GM04503 (cell line): ENCODE data around the gene NPAS3.

ENCODE experiments used
- DNase-seq: peaks from one replicate; pipeline ENCODE4 v3.0.0-alpha.2; 2012; ENCODE audit warnings: low read depth

The NPAS3 gene

GRCh38 chr14:33560718-33561431, 622.2 kb downstream of the NPAS3 start:
- no peak for DNase-seq

DNA sequence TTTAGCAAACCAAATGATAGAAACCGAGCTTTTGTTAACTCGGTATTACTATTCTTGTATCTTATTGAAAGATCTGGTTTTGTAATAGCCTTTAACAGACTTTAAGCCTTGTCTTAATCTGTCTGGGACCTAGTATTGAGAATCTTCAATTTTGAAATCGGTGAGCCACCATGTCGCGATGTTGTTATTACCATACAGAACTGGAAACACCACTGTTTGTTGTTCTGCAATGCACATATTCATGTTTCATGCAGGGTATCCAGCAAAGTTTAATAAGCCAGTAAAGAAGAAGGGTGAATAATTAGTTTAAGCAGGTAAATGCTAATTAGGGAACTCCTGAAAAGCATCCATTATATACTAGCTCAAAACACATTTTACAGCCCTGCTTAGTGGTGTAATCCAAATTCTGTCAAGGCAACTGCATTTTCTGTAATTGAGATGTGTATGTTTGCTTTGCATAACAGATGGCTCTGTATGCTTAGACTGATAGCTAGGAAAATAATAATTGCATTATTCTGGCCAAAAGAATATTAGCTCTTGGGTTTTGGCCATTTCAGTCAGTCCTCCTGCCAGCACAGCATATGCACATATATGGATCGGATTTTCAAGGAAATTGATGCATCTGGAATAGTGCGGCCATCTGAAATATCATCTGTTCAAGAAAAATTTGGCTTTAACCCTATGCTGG, 623.0 kb downstream of the NPAS3 start:
- DNase-seq, result no peak

DNA sequence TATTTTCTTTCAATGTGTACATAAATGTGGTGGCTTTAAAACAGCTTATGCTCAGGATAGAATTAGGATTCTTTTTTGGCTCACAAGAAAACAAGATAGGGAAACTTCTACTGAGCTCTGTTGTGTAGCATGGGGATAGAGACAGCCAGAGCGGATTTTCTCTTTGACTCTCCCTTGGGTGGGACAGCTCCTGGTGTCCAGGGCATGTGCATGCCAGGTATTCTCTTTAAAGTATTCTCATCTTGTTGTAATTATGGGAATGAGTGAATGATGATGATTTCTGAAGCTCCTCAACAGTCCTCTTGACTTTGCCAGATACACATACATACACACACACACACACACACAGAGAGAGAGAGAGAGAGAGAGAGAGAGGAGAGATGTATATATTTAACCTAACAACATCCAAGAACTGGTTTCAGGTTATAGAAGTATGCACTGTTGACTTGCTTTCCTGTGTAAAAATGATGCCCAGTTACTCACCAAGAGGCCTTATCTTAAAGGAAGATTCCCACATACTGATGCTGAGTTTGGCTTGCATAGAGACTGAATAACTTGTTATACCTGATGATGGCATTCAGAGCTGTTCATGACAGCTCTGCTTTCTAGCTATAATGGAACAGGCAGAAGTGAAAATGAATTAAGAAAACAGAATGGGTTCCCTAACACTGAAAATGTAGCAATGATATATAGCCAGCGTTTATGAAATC, 624.7 kb downstream of the NPAS3 start:
- no peak for DNase-seq

- DNase-seq, result no peak
Observed at GRCh38 chr14:33563901-33564197, 625.2 kb downstream of the NPAS3 start.

DNA sequence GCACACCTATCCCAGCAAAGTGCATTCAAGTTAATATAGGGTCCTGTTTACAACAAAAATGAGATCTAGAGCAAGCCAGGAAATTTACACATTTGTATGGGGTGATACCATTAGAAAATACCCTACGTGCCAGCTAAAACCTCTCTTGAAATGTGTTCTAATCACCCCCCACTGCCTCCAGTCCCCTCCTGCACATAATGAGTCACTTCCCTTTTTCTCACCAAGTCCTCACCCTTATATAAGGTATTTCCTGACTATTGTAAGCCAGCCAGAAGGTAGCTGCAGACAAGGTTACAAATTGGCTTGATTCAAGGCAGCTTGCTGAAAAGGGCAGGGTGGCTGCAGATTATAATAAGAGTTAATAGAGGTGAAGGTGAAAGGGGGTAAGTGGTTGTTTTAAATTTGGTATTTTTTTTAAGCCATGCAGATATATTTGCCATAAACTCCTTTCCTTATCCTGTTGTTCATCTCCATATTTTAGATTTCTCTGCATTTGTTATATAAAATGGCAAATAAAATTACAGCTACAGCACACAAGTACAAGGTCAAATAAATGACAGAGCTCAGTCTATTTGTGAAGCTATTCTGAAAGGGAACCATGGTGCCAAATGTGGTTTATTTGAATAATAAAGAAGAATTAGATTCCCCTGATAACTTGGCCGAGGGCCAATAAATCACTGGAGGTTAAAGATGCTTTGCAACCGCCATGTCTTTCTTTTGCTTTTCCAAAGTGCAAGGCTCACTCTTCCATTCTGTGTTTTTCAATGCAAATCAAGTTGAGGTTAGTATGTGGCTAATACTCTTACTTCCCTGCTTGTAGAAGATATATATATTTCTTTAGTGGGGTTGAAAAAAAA, 626.3 kb downstream of the NPAS3 start:
- DNase-seq, result peak; percentile 11

- no peak for DNase-seq
Observed at GRCh38 chr14:33566082-33566481, 627.4 kb downstream of the NPAS3 start.

DNA sequence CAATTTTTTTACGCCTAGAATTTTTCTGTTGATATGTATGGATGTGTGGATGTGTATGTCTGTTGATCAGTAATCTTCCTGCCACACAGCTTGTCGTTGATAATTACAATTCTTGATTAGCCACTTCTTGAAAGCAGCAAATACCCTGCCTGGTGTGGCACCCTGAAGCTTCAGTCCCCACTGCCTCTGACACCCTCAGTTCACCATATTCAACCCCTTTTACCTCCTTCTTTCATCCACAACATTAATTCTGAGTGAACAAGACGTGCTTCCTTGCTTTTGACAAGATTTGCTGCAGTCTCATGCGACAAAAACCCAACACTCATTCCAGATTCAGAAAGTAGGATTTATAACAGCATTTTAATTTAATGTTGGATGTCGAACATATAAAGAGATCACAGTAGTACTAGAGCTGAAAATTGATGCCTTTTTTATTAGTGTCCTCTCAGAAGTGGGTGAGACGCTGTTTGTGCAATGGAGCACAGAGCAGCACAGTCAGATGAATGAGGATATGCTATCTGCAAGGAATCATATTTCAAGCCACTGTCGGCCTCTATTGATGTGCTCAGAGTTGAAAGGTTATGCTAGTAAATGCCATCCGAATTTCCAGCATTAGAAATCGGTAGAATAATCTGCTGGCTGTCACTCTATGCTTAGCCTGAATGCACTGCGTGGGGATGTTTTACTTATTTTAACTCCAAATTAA, 628.5 kb downstream of the NPAS3 start:
- no peak for DNase-seq

GRCh38 chr14:33567731-33568130, 629.1 kb downstream of the NPAS3 start:
- DNase-seq, result no peak

DNA sequence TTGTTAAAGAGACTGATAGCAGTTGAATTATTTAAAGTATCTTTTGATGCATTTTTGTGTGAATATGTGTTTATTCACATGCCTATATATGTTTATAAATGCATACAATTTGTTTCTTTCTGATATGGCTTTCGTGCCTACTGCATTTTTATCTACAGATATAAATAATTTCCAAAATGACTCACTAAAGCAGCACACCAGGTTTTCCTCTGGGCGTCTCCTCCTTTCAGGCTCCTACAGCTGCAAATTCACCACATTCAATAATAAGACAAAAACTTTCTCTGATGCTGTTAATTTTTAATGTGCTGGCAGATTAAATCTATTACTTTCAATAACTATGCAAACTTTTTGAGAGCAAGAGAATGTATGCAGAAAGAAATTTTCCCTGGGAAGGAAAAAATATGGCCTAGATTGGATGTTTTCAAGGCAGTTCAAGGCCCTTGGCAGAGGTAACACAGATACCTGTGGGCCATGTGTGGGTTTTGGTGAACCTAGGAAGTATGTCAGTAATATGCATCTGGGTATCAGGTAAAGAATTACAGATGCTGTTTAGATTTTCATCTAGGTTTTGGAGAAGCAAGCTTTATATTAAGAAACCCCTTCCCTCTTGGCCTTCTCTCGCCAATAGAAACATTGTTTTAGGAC, 630.4 kb downstream of the NPAS3 start:
- DNase-seq, result no peak

DNA sequence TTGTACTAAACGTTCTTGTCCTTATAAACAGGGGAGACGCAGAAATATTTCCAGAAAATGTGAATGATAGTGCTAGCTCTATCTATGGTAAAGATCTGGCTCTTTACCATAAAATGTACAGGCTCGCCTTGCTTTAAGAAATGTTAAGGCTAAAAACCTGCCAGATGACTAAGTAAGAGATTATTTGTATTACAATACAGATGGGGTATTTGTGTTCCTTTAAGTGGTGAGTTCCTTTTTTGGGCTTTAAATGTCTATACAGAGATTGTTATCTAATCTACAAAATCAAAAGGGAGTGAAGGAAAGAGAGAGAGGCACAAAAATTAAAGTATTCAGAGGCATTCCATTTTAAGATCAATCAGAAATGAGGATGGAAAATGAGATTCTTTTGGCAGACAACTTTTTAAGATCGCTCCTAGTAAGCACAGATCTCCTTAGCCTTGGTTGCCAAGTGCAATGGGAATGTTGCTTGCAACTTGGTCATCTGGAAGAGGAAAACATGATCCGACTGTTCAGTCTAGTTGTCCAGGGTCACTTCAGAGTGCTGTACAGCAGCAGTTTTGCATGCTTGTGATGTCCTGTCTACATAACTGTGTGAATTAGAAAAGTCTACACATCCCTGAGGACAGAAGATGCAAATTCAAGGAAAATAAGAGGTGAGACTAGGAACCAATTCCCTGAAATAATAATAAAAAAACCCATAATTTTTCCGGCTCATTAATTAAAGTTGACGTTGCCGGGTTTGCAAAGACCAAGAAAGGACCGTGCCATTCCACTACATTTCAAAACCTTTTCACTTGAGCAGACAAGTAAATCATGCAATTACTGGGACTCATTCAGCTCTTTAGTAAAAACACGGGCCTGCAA, 631.4 kb downstream of the NPAS3 start:
- no peak for DNase-seq

DNA sequence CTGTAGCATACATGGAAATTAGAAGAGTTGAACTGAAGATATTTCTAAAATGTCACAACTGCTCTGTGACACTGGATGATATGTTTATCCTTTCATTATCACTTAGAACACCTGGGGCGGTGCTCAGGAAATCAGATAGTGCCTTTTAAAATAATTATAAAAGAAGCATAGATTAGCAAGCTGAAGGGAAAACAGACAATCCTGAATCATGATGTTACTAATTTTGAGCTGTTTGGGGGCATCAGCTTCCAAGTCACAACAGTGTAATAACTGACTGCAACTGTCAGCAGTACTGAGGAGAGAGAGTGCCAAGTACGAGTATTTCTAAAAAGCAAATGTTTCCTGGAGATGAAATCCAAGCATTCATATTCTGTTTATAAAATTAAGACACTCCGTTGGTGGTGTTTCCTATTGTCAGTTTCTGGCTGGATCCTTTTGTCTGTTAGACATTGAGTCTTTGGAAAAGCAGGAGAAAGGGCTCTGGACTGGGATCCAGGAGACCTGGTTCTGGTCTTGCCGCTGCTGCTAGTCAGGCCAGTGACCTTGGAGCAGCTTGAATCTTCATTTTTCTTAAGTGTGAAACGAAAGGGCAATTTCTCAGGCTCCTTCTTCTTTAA, 632.1 kb downstream of the NPAS3 start:
- no peak for DNase-seq

- DNase-seq, result no peak
Observed at GRCh38 chr14:33573301-33573880, 634.7 kb downstream of the NPAS3 start.

DNA sequence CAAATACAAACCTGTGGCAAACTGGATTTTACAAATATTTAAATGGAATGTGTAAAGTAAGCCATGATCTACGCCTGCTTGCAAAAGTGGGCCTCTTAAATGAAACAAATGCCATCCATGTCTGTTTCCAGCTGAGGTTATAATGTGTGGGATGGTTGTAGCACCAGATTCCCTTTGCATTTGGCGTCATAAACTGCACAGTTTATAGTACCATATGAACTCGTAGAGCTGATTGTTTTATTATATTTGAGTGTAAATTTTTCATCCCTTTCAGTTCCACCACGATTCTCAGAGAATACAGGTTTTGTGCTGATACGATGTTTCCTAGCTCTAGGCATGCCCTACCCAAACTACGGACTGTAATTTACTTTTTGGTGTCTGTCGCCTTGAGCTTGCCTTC, 637.3 kb downstream of the NPAS3 start:
- DNase-seq, result no peak

GRCh38 chr14:33578461-33579216, 640.0 kb downstream of the NPAS3 start:
- no peak for DNase-seq

GRCh38 chr14:33580231-33580749, 641.6 kb downstream of the NPAS3 start:
- DNase-seq, result no peak

GRCh38 chr14:33580841-33581240, 642.2 kb downstream of the NPAS3 start:
- DNase-seq, result no peak

GRCh38 chr14:33584697-33585096, 646.0 kb downstream of the NPAS3 start:
- DNase-seq, result no peak

DNA sequence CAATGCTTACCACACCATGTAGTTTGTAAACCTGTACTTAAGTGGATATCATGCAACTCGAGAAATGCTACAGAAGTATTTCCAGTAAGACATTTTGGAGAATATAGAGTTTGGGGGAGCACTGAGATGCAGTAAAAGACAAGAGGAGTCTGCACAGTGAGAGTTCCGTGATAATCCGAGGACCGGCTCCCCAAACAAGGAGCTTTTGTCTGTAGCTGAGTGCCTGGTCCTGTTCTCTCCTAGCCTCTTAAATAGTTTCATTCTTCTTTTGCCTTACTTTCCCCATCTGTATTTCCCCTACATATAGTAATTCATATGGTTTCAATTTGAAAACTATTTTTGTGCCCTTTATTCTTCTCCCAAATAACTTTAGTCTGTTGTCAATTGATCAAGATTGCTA, 648.1 kb downstream of the NPAS3 start:
- DNase-seq, result no peak
